H7 (cell line): Measurements from ENCODE around the gene GPR176. TPM values are rescaled to one million over a fixed set of nuclear protein-coding genes. Genes with fewer than 3 reads are reported as not detected.

ENCODE experiments used
- DNase-seq: peaks from one replicate; pipeline ENCODE4 v3.0.0; 2012
- H3K27me3 ChIP-seq: 2 replicates; pipeline ENCODE4 v1.6.0; 2011; ENCODE audit warnings: mild to moderate bottlenecking, low read length; ENCODE audit not compliant: control insufficient read depth, insufficient read depth
- H3K36me3 ChIP-seq: replicated peaks from 2 replicates; pipeline ENCODE4 v1.5.1; 2011; ENCODE audit warnings: low read length; ENCODE audit not compliant: control insufficient read depth, insufficient read depth
- H3K4me3 ChIP-seq: 2 replicates; pipeline ENCODE4 v1.5.1; 2011; ENCODE audit warnings: low read depth, mild to moderate bottlenecking, control low read depth, low read length, moderate library complexity; ENCODE audit not compliant: insufficient read depth
- total RNA-seq: library from RNA; depleted of rRNA; stranded (reverse); fragments of >200 nt; shearing (Covaris generic); gene quantifications from 2 replicates; pipeline ENCODE4 v1.2.3, GENCODE V29; 2014

The GPR176 gene
- total RNA-seq, 1 experiment from 2014 or later, result 30.1 TPM

DNA sequence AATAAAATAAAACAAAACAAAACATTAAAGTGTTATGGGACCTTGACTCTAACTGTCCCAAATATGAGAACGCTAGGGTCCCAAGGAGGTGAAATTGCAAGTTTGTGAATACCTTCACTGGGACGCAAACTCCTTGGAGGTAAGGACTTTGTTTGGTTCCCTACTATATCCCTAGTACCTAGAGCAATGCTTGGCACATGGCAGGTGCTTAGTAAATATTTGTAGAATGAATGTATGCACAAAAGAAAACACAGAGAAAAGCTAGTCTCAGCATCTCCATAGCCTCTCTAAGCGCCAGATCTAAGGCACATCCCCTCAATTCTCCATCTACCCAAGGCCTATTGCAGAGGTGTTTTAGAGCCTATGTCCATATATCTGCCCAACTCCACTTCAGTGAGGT is 30.5 kb downstream of the GPR176 start:
- no peak for DNase-seq
- no peaks in the 10 kb centered on the region for H3K36me3 ChIP-seq
- no peak overlapping the region for H3K4me3 ChIP-seq
- no peaks in the 10 kb centered on the region for H3K27me3 ChIP-seq

DNA sequence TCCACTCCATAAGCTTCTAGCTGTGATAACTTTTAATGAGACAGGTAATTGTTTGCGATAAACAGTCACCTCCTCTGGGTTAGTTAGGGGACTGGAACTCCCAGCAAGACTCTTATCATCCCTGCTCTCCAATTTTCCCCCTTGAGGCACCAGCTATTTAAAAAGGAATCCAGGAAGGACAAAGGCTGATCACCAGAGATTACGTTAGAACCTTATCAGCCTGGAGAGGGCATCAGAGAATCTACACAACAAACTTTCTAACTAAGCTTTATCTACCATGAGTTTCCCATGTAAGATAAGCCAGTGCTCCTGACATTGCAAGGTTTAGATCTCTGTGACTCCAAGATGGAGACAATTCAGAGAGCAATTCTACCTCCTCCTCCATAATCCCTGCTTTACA is 31.3 kb downstream of the GPR176 start:
- no peak overlapping the region for H3K4me3 ChIP-seq
- DNase-seq, result no peak
- H3K36me3 ChIP-seq, result no peaks in the 10 kb centered on the region
- H3K27me3 ChIP-seq, result no peaks in the 10 kb centered on the region

DNA sequence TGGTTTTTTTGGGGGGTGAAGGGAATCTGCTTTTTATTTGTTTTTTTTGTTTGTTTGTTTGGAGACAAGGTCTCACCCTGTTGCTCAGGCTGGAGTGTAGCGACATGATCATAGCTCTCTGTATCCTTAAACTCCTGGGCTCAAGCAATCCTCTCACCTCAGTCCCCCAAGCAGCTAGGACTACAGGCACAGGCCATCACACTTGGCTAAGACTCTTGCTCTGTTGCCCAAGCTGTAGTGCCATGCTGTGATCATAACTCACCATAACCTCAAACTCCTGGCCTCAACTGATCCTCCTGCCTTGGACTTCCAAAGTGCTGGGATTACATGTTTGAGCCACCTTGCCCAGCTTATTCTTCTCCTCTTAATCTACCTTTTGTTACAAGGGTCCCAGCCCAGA is 31.8 kb downstream of the GPR176 start:
- Histone ChIP-seq H3K36me3 (no peaks in the 10 kb centered on the region), H3K4me3 (no peak overlapping the region), H3K27me3 (no peaks in the 10 kb centered on the region)
- DNase-seq, result no peak

DNA sequence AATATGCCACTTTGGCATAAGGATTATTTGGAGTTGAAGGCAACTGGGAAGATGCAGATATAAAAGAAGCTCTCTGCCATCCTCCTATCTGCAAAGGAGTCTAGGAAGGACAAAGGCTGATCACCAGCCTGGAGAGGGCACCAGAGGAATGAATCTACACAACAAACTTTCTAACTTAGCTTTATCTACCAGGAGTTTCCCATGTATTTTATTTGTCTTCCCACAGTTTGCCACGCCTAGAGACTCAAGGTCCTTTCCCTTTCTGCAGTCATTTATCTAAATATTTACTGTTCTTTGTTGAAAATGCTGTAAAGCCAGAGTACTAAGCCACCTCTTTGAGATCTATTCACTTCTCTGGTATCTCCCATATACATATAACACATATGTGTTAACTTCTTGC is 32.2 kb downstream of the GPR176 start:
- no peak for DNase-seq
- Histone ChIP-seq H3K4me3 (no peak overlapping the region), H3K27me3 (no peaks in the 10 kb centered on the region), H3K36me3 (no peaks in the 10 kb centered on the region)

DNA sequence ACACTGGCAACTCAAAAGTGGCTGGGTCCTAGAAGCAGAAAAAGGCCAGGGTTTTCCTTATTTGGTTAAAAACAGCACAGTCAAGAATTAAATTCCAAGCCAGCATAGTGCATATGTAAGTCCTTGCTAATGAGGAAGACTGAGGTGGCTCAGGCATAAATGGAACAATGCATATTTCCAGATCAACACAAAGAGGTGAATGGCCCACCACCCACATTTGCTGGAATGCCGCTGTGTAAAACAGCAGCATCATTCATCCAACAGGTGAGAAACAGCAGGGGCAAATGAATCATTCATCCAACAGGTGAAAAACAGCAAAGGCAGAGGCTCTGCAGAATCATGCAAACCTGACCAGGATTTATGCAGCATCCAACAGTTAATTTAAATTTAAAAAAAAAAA is 32.9 kb downstream of the GPR176 start:
- Histone ChIP-seq H3K36me3 (no peaks in the 10 kb centered on the region), H3K27me3 (no peaks in the 10 kb centered on the region), H3K4me3 (no peak overlapping the region)
- no peak for DNase-seq

DNA sequence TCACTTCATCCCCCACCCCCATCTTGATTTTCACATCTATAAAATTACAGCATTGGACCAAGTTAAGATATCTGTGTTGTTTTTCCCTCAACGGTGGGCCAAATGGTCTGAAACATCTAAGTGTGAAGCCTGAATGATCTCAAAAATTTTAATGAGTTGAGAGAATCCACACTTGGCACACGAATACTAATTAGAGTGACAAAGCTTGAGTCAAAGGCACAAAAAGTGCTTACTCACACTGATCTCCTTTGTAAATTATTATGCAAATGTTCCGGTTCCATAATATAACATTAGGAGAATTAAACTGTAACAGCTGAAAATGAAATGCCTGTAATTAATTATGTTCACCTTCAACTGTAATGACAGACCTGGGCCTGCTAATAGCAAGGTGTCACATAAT is 33.6 kb downstream of the GPR176 start:
- no peak for DNase-seq
- H3K4me3 ChIP-seq, result no peak overlapping the region
- H3K36me3 ChIP-seq, result no peaks in the 10 kb centered on the region
- no peaks in the 10 kb centered on the region for H3K27me3 ChIP-seq

DNA sequence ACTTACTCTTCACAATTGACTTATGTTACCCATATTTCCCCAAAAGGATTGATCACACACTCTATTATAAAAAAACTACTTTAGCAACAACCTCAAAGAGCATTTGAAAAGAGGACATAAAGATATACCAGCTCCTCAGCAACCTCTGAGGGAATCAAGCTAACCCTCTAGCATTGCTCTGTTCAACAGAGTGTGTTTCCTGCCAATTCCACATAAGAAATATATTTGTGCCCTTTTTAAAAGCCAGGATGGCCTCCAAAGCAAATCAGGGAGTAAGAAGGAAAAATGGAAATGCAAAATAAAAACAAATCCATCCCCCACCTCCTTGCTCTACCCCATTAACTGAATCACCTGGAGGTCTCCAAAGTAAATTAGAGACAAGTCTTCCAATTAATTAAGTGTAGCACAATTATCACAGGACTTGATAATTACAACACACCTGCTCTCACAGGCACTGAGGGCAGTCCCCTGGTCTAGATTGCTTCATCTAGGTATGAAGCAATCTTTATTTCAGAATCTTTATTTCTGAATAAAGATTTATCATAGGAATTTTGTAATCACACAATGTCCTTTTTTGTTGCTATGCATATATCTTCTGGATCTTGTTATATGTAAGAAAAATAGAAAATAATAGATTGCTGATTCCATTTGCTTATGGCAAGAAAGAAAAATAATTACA is 34.8 kb downstream of the GPR176 start:
- H3K27me3 ChIP-seq, result no peaks in the 10 kb centered on the region
- DNase-seq, result no peak
- no peaks in the 10 kb centered on the region for H3K36me3 ChIP-seq
- H3K4me3 ChIP-seq, result no peak overlapping the region

DNA sequence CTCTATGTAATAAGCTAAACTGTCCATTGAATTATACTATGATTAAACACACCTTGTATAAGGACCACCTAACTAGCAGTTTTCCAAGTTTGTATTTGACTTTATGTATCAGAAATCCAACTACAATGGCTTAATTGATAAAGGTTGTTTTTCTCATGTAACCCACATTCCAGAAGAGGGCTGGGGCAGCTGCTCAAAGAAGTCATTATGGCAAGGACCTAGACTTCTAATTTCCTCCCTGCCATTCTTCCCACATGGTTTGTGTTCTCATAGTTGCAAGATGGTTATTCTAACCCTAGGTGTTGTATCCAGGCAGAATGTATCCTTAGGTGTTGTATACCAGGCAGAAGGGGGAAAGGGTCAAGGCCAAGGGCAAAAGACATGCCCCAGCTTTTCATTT is 35.7 kb downstream of the GPR176 start:
- Histone ChIP-seq H3K4me3 (no peak overlapping the region), H3K36me3 (no peaks in the 10 kb centered on the region), H3K27me3 (no peaks in the 10 kb centered on the region)
- no peak for DNase-seq

DNA sequence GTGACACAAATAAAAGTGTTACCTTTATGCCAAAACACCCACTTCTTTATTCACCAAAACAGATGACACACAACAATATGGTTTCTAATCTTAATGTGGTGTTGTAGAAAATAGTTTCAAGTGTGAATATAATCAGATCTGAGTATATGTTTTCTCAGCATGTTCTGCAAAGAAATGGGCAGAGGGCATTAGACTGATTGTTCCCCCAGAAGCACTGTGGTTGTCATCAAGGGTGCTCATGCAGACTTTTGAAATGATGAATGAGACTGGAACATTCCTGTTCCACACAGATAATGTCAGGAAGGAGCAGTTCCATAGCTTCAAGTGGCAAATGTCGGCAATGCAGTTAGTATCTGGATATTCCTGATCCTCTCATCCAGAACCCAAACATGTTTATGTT is 37.5 kb downstream of the GPR176 start:
- no peaks in the 10 kb centered on the region for H3K27me3 ChIP-seq
- no peak overlapping the region for H3K4me3 ChIP-seq
- DNase-seq, result no peak
- H3K36me3 ChIP-seq, result no peaks in the 10 kb centered on the region

DNA sequence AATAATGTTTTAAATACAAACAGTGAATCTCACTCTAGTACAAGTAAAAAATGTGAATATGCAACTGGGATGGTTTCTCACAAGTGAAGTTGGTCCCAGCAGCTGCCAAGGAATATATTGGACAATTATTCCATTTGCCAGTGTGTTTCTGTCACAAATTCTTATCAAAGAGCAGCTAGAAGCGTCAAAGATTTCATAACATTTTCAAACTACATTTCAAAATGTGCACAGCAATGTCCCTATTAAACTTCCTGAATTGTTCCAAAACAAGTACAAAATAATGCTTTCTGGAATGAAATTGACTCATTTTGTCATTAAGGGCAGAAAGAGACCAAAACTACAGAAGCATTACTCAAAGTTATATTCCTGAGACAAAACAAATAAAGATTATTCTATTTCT is 38.3 kb downstream of the GPR176 start:
- Histone ChIP-seq H3K4me3 (no peak overlapping the region), H3K27me3 (no peaks in the 10 kb centered on the region), H3K36me3 (no peaks in the 10 kb centered on the region)

DNA sequence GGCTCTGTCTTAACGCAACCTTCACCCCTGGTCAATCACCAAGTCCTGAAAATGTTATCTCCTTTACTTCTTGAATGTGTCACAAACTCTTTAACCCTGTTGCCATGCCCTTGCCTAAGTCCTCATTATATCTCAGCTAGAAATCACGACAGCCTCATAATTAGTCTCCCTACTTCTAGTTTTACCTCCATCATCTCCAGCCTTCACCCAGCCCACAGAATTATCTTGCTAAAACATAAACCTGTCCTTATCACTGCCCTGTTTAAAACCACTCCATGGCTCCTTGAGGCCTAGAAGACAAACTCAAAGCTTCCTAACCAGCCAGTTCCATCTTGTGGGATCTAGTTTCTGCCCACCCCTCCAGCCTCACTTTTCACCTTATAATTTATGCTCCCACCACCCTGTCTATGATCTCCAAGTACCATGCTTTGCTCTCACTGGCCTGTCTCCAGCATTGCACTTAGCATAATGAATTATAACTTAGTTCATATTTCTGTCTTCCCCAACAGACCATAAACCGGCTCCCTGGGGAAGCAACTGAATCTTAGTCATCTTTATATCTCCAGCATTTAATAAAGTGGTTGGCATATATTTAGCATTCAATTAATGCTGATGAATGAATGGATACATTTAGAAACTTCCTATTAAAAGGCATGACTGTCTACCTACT is 39.2 kb downstream of the GPR176 start:
- Histone ChIP-seq H3K4me3 (no peak overlapping the region), H3K27me3 (no peaks in the 10 kb centered on the region), H3K36me3 (no peaks in the 10 kb centered on the region)
- DNase-seq, result no peak

More for the DNA sequence above, 38.3 kb downstream of the GPR176 start:
- DNase-seq, result no peak

DNA sequence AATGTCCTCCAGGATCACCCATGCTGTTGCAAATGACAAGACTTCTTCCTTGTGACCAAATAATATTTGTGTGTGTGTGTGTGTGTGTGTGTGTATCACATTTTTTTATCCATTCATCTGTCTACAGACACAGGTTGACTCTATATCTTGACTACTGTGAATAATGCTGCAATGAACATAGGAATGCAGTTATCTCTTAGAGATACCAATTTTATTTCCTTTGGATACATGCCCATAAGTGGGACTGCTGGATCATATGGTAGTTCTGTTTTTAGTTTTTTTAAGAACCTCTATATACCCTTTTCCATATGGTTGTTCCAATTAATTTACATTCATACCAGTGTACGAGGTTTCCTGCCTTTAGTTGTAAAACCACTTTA is 41.7 kb downstream of the GPR176 start:
- DNase-seq, result no peak
- no peaks in the 10 kb centered on the region for H3K27me3 ChIP-seq
- peaks cover 3% of the 10 kb centered on the region; the same call in 1 of the 2 replicates for H3K36me3 ChIP-seq
- H3K4me3 ChIP-seq, result no peak overlapping the region

DNA sequence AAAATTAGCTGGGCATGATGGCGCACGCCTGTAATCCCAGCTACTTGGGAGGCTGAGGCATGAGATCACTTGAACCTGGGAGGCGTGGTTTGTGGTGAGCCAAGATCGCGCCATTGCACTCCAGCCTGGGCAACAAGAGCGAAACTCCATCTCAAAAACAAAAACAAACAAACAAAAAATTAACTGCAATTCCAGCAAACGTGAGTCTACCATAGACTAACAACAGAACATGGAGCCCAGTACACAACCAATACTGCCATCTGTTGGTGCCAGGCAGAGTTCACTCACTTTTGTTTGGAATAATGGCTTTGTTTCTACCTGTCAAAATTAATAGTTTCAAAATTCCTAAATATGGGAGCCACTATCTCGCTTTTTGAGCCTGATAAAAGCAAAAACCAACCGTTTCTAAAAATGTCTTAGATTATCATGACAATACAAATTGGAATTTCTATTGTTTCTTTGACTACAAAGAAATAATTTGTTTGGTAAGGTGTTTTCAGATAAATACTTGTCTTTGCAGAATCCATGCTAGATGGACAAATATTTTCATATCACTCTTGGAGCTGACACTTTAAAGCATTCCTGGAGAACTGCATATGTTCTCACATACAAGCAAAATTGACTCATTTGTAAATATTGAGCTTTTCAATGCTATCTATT is 45.0 kb downstream of the GPR176 start:
- H3K4me3 ChIP-seq, result no peak overlapping the region

DNA sequence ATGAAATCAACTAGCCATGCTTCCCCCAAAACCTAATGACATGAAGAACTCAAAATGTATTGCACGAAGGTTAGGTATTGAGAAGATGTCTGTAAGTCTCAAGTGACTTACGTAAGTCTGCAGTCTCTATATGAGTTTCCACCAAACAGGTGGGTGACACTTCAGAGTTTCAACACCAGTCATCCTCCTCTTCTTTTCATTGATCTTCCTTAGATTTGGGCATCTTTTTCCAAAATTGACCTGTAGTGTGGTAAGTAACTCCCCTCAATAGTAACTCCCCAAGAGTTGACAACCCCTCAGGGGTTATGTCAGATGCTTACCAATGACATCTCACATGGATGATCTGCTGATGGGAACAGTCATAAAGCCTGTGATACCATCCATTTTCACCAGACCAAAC is 46.1 kb downstream of the GPR176 start:
- DNase-seq, result no peak
- H3K36me3 ChIP-seq, result peaks cover 3% of the 10 kb centered on the region; the same call in 1 of the 2 replicates

More for the DNA sequence above, 45.0 kb downstream of the GPR176 start:
- peaks cover 3% of the 10 kb centered on the region; the same call in 1 of the 2 replicates for H3K36me3 ChIP-seq
- no peak for DNase-seq
- H3K27me3 ChIP-seq, result no peaks in the 10 kb centered on the region

DNA sequence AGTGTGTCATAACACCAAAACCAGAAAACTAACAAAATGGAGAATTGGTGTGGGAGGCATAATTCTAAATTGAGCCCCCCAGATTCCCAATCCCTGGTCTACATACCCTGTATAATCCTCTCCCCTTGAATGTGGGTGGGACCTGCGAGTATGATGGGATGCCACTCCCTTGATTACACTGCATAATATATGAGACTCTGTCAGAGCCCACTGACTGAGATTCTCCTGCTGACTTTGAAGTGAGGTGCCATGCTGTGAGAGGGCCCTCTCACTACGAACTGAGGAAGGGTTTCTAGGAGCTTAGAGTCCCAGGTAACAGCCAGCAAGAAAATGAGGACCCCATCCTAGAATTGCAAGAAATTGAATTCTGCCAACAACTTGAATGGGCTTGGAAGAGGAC is 49.5 kb downstream of the GPR176 start:
- Histone ChIP-seq H3K4me3 (no peak overlapping the region), H3K27me3 (no peaks in the 10 kb centered on the region), H3K36me3 (peaks cover 3% of the 10 kb centered on the region; the same call in 1 of the 2 replicates)
- no peak for DNase-seq

More for the DNA sequence above, 46.1 kb downstream of the GPR176 start:
- Histone ChIP-seq H3K4me3 (no peak overlapping the region), H3K27me3 (no peaks in the 10 kb centered on the region)
